ENCODE data around the gene ANO6.
A peak's percentile ranks its signal among the peaks of the same experiment; 100 is the strongest.

The ANO6 gene

GRCh38 chr12:45421736-45422135, 205.8 kb downstream of the ANO6 start:
- no peak overlapping the region for H3K4me3 ChIP-seq (ENCODE audit: low read depth, low read length)
- no peak for DNase-seq (ENCODE audit: low read depth)
- TF ChIP-seq CTCF (conservative IDR thresholded peaks at IDR 0.05; ENCODE audit: low read depth, low read length): no peak

GRCh38 chr12:45423931-45424330, 208.0 kb downstream of the ANO6 start:
- no peak for DNase-seq (ENCODE audit: low read depth)
- no peak overlapping the region for H3K4me3 ChIP-seq (ENCODE audit: low read depth, low read length)
- TF ChIP-seq CTCF (conservative IDR thresholded peaks at IDR 0.05; ENCODE audit: low read depth, low read length): no peak

GRCh38 chr12:45425426-45425825, 209.5 kb downstream of the ANO6 start:
- no peak for TF ChIP-seq CTCF (conservative IDR thresholded peaks at IDR 0.05; ENCODE audit: low read depth, low read length)
- DNase-seq (ENCODE audit: low read depth): peak; percentile 57
- no peak overlapping the region for H3K4me3 ChIP-seq (ENCODE audit: low read depth, low read length)

DNA sequence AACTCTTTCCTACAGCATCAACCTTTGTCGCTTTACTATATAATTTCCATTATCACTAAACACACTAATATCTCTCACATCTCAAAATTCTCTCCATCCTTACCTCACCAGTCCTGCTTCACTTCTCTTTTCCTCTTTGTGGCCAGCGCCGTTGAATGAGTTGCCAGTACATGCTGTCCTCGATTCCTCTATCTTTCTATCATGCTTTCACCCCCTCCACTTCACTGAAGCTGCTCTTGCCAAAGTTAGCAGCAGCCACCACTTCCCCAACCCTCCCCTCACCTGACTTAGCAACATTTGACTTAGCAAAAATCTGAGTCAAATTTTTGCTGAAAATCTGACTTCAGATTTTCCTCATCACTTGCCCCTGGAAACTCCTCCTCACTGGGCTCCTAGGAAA, 210.4 kb downstream of the ANO6 start:
- no peak for DNase-seq (ENCODE audit: low read depth)
- no peak for TF ChIP-seq CTCF (conservative IDR thresholded peaks at IDR 0.05; ENCODE audit: low read depth, low read length)
- H3K4me3 ChIP-seq (ENCODE audit: low read depth, low read length): no peak overlapping the region

- no peak for DNase-seq (ENCODE audit: low read depth)
- TF ChIP-seq CTCF (conservative IDR thresholded peaks at IDR 0.05; ENCODE audit: low read depth, low read length): no peak
- H3K4me3 ChIP-seq (ENCODE audit: low read depth, low read length): no peak overlapping the region
These were observed 211.1 kb downstream of the ANO6 start for GRCh38 chr12:45427042-45427441.

- TF ChIP-seq CTCF (conservative IDR thresholded peaks at IDR 0.05; ENCODE audit: low read depth, low read length): no peak
- no peak for DNase-seq (ENCODE audit: low read depth)
- H3K4me3 ChIP-seq (ENCODE audit: low read depth, low read length): no peak overlapping the region
These were observed 213.9 kb downstream of the ANO6 start for GRCh38 chr12:45429831-45430230.

GRCh38 chr12:45431126-45431525, 215.2 kb downstream of the ANO6 start:
- no peak for DNase-seq (ENCODE audit: low read depth)
- no peak overlapping the region for H3K4me3 ChIP-seq (ENCODE audit: low read depth, low read length)
- no peak for TF ChIP-seq CTCF (conservative IDR thresholded peaks at IDR 0.05; ENCODE audit: low read depth, low read length)
